Adrenal gland (tissue), 5 donors: ENCODE results near the gene KIF26B.

Experiments
- POLR2A ChIP-seq, 2 donors: fragments of 450-650 bp; IDR thresholded peaks; one replicate each; pipeline ENCODE4 v1.6.1; 2017; ENCODE audit warnings: antibody characterized with exemption in 2 of 2, mild to moderate bottlenecking in 2 of 2, moderate library complexity in 1 of 2
- TF ChIP-seq, protein P1 (sequence below), 6 experiments: fragments of 450-650 bp in 4 of 6; fragments of 200-600 bp in 2 of 6; sonication (generic) in 1 of 6; IDR thresholded peaks; 1 replicate in 5 of 6; 2 replicates in 1 of 6; pipeline versions ENCODE4 v1.5.1 to v1.8.0; 2016 to 2021; ENCODE audit warnings: antibody characterized with exemption in 6 of 6, mild to moderate bottlenecking in 2 of 6, moderate library complexity in 1 of 6
- donor health status: DM: no; HTN: no; CAD: no.

DNA sequence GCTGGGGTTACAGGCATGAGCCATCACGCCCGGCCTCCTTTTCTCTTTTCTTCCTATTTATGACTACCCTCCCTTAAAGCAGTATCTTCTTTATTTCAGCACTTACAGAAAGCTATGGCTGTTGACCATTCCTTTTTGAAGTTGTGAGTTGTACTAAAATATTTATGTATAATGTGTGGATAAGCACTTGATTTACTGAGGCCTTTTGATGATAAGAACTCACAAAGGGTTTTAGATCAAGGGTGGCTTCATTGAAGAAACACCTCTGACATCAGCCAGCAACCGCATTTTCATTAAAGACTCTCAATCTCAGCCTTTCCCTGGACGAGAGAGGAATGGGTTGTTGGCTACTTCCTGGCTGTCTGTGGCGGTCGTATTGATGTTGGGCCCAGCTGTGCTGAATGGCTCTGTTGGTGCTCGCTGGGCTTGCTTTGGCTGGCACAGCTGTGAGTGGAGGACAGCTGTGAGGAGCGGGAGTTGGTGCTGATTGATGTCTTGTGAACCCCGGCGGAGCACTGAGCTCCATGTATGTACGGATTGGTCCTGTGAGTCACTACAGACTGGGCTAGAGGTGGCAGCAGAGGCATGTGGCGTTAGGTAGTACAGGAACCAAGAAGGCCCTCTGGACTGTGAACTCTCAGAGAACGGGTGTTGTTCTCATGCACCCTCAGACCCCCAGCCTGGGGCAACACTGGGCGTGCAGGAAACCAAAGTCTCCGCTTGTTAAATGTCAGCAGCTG, 208.8 kb downstream of the KIF26B start:
- TF ChIP-seq, protein P1, sequence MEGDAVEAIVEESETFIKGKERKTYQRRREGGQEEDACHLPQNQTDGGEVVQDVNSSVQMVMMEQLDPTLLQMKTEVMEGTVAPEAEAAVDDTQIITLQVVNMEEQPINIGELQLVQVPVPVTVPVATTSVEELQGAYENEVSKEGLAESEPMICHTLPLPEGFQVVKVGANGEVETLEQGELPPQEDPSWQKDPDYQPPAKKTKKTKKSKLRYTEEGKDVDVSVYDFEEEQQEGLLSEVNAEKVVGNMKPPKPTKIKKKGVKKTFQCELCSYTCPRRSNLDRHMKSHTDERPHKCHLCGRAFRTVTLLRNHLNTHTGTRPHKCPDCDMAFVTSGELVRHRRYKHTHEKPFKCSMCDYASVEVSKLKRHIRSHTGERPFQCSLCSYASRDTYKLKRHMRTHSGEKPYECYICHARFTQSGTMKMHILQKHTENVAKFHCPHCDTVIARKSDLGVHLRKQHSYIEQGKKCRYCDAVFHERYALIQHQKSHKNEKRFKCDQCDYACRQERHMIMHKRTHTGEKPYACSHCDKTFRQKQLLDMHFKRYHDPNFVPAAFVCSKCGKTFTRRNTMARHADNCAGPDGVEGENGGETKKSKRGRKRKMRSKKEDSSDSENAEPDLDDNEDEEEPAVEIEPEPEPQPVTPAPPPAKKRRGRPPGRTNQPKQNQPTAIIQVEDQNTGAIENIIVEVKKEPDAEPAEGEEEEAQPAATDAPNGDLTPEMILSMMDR (IDR thresholded peaks at IDR 0.05): no peak
- no peak for TF ChIP-seq POLR2A (IDR thresholded peaks at IDR 0.05)
